GM19452 (cell line): ENCODE data around the gene LCN15.
"Not testable (repeated sequence)": the region's sequence is repeated elsewhere in the genome, so short reads cannot be mapped to it uniquely, and the experiment has no call there.

Experiments
- ATAC-seq: cut with Tn5 transposase; IDR thresholded peaks from one replicate; pipeline ENCODE4 v1.9.1; 2021; ENCODE audit not compliant: unreplicated experiment

Gene LCN15

GRCh38 chr9:136775191-136775590 lies 10.9 kb upstream of the LCN15 start:
- ATAC-seq: no peak

GRCh38 chr9:136774416-136775045 lies 10.2 kb upstream of the LCN15 start:
- no peak for ATAC-seq

GRCh38 chr9:136773386-136774044 lies 9.2 kb upstream of the LCN15 start:
- ATAC-seq: no peak

GRCh38 chr9:136771907-136772415 lies 7.6 kb upstream of the LCN15 start:
- no peak for ATAC-seq

DNA sequence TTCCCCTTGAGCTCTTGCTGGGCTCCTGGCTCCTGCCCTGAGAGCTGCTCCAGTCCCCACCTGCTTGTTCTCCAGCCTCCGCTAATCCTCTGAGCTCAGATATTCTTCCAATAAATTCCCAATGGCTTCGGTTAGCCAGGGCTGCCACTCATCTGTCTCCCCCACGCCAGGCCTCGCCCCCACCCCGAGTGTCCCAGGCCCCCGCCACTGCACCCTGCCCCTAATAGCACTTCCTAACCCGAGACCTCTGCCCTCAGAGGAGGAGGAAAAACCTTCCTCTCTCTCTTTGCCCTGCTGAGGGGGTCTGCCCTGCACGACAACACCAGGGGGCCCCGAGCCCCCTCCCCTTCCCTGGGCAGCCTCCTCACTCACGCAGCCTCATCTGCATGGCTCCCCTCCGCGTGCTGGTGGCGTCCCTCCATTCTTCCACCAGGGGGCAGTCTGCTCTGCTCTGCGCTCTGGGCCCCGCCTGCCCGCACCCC lies 5.4 kb upstream of the LCN15 start:
- ATAC-seq: no peak

- not testable (repeated sequence) for ATAC-seq
Observed at GRCh38 chr9:136766410-136767120, 2.2 kb upstream of the LCN15 start.

- peak; percentile 57 for ATAC-seq
Observed at GRCh38 chr9:136765745-136766409, 1.6 kb upstream of the LCN15 start.

- ATAC-seq: no peak
Observed at GRCh38 chr9:136765041-136765440, 723 bp upstream of the LCN15 start.

DNA sequence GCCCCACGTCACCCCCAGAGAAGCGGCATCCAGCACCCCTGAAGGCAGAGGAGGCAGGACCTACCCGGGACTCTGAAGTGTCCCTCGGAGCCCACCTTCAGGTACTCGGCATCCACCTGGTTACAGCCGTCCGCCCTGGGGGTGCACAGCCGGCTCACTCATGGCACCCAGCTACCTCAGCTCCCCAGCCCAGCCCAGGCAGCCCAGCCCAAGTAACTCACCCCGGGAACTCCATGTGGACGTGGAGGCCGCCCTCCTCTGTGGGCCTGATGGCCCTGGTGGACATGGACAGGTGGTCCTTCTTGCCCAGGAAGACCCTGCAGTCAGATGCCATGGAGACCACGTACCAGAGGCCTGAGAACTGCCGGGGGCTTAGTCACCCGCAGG lies 676 bp downstream of the LCN15 start:
- ATAC-seq: no peak

- no peak for ATAC-seq
Observed at GRCh38 chr9:136762915-136763648, 1.2 kb downstream of the LCN15 start.

DNA sequence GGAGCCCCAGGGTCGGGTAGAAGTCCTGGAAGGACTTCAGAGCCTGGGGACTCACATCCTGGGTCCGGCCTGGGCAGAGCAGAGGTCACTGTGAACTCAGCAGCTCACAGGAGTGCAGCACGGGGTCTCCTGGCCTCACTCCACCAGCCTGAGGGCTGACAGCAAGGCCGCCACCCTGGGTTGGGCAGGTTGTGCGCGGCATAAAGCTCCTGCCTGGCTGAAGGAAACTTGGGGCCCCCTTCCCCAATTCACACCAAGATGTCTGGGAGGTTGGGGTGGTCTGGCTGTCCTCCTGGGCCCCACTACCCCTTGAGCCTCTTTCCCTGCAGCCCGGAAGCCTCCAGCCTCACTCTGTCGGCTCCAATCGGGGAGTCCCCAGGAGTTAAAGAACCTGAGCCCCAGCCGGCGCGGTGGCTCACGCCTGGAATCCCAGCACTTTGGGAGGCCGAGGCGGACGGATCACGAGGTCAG lies 2.1 kb downstream of the LCN15 start:
- no peak for ATAC-seq

GRCh38 chr9:136761545-136761981 lies 2.8 kb downstream of the LCN15 start:
- no peak for ATAC-seq

DNA sequence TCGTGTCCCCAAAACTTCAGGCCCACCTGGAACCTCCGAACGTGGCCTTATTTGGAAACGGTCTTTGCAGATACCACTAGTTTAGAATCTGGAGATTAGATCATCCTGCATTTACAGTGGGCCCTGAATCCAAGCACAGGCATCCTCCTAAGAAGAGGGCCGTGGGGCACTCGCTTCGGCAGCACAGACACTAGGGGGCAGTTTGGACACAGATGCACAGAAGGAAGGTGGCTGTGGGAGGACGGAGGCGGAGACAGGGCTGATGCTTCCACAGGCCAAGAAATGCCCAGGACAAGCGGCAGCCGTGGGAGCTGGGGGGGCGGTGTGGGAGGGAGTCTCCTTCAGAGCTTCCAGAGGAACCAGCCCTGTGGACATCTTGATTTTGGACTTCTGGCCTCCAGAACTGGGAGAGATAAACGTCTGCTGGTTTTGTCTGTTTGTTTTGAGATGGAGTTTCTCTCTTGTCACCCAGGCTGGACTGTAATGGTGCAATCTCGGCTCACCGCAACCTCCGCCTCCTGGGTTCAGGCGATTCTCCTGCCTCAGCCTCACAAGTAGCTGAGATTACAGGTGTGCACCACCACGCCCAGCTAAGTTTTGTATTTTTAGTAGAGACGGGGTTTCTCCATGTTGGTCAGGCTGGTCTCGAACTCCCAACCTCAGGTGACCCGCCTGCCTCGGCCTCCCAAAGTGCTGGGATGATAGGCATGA lies 3.3 kb downstream of the LCN15 start:
- not testable (repeated sequence) for ATAC-seq

DNA sequence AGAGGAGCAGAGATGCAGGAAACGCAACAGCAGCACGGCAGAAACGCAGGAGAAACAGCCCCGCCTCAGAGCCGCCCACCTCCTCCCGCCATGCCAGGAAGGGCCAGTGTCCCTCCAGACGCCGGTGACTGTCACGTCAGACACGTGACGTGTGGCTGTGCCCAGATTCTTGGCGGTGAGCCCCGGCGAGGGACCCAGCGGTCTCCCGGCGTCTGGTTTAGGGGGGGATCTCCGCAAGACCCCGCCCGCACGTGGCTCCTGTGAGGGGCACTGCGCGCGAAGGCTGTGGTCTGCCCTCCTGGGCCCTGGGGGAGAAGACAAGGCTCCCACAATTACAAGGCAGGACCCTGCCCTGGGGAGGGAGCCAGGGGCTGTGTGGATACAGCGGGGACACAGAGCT lies 3.9 kb downstream of the LCN15 start:
- no peak for ATAC-seq

DNA sequence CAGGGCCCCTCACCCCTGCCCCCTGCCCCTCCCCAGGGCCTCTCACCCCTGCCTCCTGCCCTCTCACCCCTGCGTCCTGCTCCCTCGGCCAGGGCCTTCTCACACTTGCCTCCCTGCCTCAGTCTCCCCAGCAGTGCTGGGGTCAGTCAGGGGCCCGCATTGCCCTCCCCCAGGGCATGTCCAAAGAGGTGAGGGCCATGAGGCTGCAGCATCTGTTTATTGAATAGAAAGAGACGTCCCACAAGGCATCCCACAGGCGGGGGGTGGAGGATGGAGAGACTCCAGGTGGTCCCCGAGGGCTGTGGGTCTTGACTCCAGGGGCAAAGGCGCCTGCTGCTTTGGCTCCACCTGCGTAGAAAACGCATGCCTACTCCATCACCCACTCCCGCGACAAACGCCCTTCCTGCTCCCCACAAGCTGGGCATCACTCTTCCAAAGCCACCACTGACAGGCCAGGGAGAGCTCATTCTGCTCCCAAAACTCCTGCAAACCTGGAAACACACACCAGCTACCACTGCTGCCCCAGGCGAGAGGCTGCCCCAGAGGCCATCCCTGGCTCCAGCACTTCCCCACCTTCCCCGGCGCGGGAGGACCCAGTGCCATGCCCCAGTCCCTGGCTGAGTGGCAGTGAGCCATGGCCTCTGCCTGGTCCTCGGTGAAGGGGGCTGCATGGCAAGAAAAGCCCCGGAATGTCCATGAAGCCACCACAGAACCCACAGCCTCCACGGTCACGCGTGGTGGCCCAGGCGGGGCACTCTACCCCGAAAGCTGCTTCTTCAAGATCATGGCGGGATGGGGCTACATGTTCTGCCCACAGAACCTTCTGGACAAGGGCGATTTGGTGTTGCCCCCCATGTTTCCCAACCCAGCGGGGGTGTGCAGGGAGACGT lies 4.6 kb downstream of the LCN15 start:
- no peak for ATAC-seq

DNA sequence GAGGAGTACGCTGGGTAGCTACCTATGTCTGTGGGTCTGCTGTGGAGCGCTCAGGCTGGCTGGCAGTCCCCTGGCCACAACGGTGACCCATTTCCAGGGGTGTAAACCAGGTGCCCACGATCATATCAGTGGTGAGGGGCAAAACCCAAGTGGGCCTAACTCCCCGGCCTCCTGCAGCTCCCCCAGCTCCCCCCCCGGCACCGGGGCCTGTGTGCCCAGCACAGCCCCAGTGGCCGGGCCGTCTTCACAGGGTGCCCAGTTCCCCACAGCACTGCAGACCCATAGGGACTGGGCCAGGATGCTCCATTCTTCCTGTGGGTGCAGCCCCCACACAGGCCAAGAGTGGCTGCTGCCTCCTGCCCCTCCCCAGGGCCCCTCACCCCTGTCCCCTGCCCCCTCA lies 5.3 kb downstream of the LCN15 start:
- ATAC-seq: no peak

DNA sequence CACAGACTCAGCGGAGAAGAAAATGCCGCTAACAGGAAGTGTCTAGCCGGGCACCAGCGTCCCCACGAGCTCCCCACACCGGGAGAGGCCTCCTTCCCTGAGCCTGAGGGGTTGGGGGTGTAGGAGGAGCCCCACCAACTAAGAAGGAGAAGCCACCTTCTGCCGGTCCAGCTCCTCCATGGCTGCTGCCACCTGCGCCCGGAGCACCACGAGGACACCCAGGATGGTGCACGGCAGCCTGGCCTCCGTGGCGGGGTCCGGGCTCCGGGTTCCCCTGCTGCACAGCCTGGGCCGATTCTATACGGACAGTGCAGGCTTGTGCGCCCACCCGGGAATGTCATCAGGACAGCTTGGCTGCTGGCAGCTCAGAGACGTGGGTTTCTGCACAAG lies 6.6 kb downstream of the LCN15 start:
- no peak for ATAC-seq

GRCh38 chr9:136757328-136757727 lies 7.0 kb downstream of the LCN15 start:
- no peak for ATAC-seq

DNA sequence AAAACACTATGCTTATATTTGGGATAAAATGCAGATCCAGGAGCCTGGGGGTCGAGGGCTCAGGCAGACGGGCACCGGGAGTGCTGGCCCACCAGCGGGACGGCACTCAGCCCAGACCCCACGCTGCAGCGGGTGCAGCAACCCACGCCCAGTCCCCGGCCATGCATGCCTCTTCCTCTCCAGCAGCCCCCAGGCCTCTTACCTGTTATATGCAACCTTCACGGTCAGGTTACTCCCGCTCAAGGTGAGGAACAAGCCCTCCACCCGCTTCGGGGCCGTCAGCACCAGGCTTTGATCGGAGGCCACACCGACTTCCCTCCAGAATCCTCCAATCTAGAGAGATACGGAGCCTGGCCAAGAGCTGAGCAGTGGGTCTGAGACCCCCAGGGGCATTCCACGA lies 7.5 kb downstream of the LCN15 start:
- no peak for ATAC-seq
